Measurements from ENCODE around the gene MED12L.

Gene MED12L, protein sequence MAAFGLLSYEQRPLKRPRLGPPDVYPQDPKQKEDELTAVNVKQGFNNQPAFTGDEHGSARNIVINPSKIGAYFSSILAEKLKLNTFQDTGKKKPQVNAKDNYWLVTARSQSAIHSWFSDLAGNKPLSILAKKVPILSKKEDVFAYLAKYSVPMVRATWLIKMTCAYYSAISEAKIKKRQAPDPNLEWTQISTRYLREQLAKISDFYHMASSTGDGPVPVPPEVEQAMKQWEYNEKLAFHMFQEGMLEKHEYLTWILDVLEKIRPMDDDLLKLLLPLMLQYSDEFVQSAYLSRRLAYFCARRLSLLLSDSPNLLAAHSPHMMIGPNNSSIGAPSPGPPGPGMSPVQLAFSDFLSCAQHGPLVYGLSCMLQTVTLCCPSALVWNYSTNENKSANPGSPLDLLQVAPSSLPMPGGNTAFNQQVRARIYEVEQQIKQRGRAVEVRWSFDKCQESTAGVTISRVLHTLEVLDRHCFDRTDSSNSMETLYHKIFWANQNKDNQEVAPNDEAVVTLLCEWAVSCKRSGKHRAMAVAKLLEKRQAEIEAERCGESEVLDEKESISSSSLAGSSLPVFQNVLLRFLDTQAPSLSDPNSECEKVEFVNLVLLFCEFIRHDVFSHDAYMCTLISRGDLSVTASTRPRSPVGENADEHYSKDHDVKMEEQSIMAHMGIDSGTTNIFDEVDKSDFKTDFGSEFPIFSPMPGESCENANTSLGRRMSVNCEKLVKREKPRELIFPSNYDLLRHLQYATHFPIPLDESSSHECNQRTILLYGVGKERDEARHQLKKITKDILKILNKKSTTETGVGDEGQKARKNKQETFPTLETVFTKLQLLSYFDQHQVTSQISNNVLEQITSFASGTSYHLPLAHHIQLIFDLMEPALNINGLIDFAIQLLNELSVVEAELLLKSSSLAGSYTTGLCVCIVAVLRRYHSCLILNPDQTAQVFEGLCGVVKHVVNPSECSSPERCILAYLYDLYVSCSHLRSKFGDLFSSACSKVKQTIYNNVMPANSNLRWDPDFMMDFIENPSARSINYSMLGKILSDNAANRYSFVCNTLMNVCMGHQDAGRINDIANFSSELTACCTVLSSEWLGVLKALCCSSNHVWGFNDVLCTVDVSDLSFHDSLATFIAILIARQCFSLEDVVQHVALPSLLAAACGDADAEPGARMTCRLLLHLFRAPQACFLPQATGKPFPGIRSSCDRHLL (N-terminal part only)

DNA sequence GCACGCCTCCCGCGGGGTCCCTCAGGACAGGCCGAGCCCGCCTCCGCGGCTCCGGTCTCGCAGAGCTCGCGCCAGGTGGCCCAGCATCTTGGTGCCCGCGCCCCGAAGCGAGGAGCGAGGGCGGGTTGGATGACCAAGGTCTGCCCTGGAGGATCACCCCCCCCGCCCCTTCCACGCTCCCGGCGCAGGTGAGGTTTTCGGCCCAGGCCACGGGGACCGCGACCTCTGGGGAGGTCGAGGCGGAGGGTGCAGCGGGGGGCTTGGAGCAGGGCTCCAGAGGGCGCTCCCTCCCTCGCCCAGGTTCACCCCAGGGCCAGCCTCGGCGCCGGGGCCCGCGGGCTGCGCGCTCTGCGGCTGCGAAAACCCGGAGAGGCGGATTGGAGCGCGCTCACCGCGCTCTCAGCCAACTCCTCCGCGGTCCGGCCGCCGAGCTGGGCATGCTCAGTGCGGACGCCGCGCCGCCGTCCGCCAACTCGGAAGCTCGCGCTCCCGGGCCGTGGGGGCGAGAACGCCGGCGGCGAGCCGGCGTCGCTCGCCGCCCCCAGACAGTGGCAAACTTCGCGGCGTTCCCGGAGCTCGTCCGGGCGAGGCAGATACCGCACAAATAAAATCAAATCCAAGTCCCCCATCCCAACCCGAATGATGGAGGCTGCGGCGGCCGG, at the start of gene MED12L:
Gene MED12L, plus strand, starts transcription at position 438 of the 662 bp plus-strand sequence. CDS start 1,263 bp downstream, outside the sequence.
- no peak within 1 kb of the TSS for H3K27ac ChIP-seq (ENCODE audit: low read depth, low read length)

GRCh38 chr3:151037746-151038477, 47.6 kb upstream of the MED12L start:
- Histone ChIP-seq H3K27ac (ENCODE audit: low read depth, low read length) (no peak overlapping the region), H3K9ac (ENCODE audit: low read length in 5 of 5) (no peak overlapping the region), H3K27me3 (ENCODE audit: control insufficient read depth in 5 of 5, insufficient read depth in 4 of 5, low read length in 5 of 5) (no peaks in the 10 kb centered on the region), H3K4me1 (ENCODE audit: control insufficient read depth in 5 of 5, insufficient read depth in 5 of 5, low read length in 5 of 5) (no peaks in the 10 kb centered on the region), H3K36me3 (ENCODE audit: control insufficient read depth in 5 of 5, insufficient read depth in 5 of 5, low read length in 5 of 5) (no peaks in the 10 kb centered on the region), H3K4me3 (ENCODE audit: low read depth in 1 of 5, low read length in 5 of 5) (no peak overlapping the region), H3K9me3 (ENCODE audit: control insufficient read depth in 5 of 5, low read length in 5 of 5) (no peaks in the 10 kb centered on the region)

More for the DNA sequence above, at the start of gene MED12L:
- Histone ChIP-seq H3K4me3 (ENCODE audit: low read depth in 1 of 5, low read length in 5 of 5) (peak within 1 kb of the TSS in 4 of 5 donors; percentile 55 to 74 (median 65)), H3K4me1 (ENCODE audit: control insufficient read depth in 5 of 5, insufficient read depth in 5 of 5, low read length in 5 of 5) (peaks cover 0 to 28% (median 26%) of the 10 kb centered on the region in 5 donors), H3K27me3 (ENCODE audit: control insufficient read depth in 5 of 5, insufficient read depth in 4 of 5, low read length in 5 of 5) (peaks cover 6 to 23% (median 16%) of the 10 kb centered on the region in 5 donors), H3K9ac (ENCODE audit: low read length in 5 of 5) (peak within 1 kb of the TSS in 1 of 5 donors; percentile 30), H3K9me3 (ENCODE audit: control insufficient read depth in 5 of 5, low read length in 5 of 5) (no peaks in the 10 kb centered on the region), H3K36me3 (ENCODE audit: control insufficient read depth in 5 of 5, insufficient read depth in 5 of 5, low read length in 5 of 5) (no peaks in the 10 kb centered on the region)

- Histone ChIP-seq H3K9me3 (ENCODE audit: control insufficient read depth in 5 of 5, low read length in 5 of 5) (no peaks in the 10 kb centered on the region), H3K27ac (ENCODE audit: low read depth, low read length) (no peak overlapping the region), H3K4me1 (ENCODE audit: control insufficient read depth in 5 of 5, insufficient read depth in 5 of 5, low read length in 5 of 5) (no peaks in the 10 kb centered on the region), H3K9ac (ENCODE audit: low read length in 5 of 5) (no peak overlapping the region), H3K27me3 (ENCODE audit: control insufficient read depth in 5 of 5, insufficient read depth in 4 of 5, low read length in 5 of 5) (no peaks in the 10 kb centered on the region), H3K36me3 (ENCODE audit: control insufficient read depth in 5 of 5, insufficient read depth in 5 of 5, low read length in 5 of 5) (no peaks in the 10 kb centered on the region), H3K4me3 (ENCODE audit: low read depth in 1 of 5, low read length in 5 of 5) (no peak overlapping the region)
Observed at GRCh38 chr3:151044706-151045105, 40.8 kb upstream of the MED12L start.

DNA sequence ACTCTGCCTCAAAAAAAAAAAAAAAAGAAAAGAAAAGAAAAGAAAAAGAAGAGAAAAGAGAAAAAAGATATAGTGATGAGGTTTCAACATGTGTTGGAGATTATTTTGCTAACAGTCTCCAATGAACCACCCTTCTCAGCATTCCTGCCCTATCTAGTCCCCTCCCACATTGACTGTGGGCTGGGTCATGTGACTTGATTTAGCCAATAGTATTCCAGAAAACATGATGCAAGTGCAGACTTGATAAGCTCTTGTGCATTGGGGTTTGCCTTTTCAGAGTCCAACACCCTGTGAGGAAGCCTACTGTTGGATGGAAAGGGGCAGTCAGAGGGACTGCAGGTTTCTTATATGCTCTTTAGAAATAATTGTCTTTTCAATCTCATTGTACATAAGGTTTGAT, 37.8 kb upstream of the MED12L start:
- H3K9me3 ChIP-seq (ENCODE audit: control insufficient read depth in 5 of 5, low read length in 5 of 5) = no peaks in the 10 kb centered on the region
- H3K36me3 ChIP-seq (ENCODE audit: control insufficient read depth in 5 of 5, insufficient read depth in 5 of 5, low read length in 5 of 5) = no peaks in the 10 kb centered on the region
- H3K27ac ChIP-seq (ENCODE audit: low read depth, low read length) = no peak overlapping the region
- H3K27me3 ChIP-seq (ENCODE audit: control insufficient read depth in 5 of 5, insufficient read depth in 4 of 5, low read length in 5 of 5) = no peaks in the 10 kb centered on the region
- H3K9ac ChIP-seq (ENCODE audit: low read length in 5 of 5) = no peak overlapping the region
- no peak overlapping the region for H3K4me3 ChIP-seq (ENCODE audit: low read depth in 1 of 5, low read length in 5 of 5)
- no peaks in the 10 kb centered on the region for H3K4me1 ChIP-seq (ENCODE audit: control insufficient read depth in 5 of 5, insufficient read depth in 5 of 5, low read length in 5 of 5)

GRCh38 chr3:151051533-151051932, 33.9 kb upstream of the MED12L start:
- H3K9ac ChIP-seq (ENCODE audit: low read length in 5 of 5) = no peak overlapping the region
- no peaks in the 10 kb centered on the region for H3K9me3 ChIP-seq (ENCODE audit: control insufficient read depth in 5 of 5, low read length in 5 of 5)
- H3K4me3 ChIP-seq (ENCODE audit: low read depth in 1 of 5, low read length in 5 of 5) = no peak overlapping the region
- no peak overlapping the region for H3K27ac ChIP-seq (ENCODE audit: low read depth, low read length)
- H3K36me3 ChIP-seq (ENCODE audit: control insufficient read depth in 5 of 5, insufficient read depth in 5 of 5, low read length in 5 of 5) = no peaks in the 10 kb centered on the region
- H3K4me1 ChIP-seq (ENCODE audit: control insufficient read depth in 5 of 5, insufficient read depth in 5 of 5, low read length in 5 of 5) = no peaks in the 10 kb centered on the region
- H3K27me3 ChIP-seq (ENCODE audit: control insufficient read depth in 5 of 5, insufficient read depth in 4 of 5, low read length in 5 of 5) = no peaks in the 10 kb centered on the region

DNA sequence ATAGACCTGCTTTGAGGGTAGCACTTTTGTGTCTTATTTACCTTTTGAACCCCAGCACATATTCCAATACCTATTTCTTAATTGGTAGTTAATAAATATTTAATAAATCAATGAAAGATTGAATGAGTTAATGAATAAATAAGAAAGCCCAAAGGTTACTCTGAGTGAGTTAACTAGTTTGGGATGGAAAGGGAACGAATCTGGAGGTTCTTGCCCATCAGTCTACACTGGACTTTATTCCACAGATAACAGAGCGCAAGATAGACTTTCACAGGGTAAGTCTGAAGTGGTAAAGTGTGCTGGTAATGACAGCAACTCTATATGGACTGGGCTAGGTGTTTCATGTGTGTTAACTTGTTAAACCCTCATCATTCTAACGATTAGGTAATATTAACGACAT, 33.1 kb upstream of the MED12L start:
- Histone ChIP-seq H3K27ac (ENCODE audit: low read depth, low read length) (no peak overlapping the region), H3K4me3 (ENCODE audit: low read depth in 1 of 5, low read length in 5 of 5) (no peak overlapping the region), H3K9me3 (ENCODE audit: control insufficient read depth in 5 of 5, low read length in 5 of 5) (no peaks in the 10 kb centered on the region), H3K27me3 (ENCODE audit: control insufficient read depth in 5 of 5, insufficient read depth in 4 of 5, low read length in 5 of 5) (no peaks in the 10 kb centered on the region), H3K4me1 (ENCODE audit: control insufficient read depth in 5 of 5, insufficient read depth in 5 of 5, low read length in 5 of 5) (no peaks in the 10 kb centered on the region), H3K9ac (ENCODE audit: low read length in 5 of 5) (no peak overlapping the region), H3K36me3 (ENCODE audit: control insufficient read depth in 5 of 5, insufficient read depth in 5 of 5, low read length in 5 of 5) (no peaks in the 10 kb centered on the region)

DNA sequence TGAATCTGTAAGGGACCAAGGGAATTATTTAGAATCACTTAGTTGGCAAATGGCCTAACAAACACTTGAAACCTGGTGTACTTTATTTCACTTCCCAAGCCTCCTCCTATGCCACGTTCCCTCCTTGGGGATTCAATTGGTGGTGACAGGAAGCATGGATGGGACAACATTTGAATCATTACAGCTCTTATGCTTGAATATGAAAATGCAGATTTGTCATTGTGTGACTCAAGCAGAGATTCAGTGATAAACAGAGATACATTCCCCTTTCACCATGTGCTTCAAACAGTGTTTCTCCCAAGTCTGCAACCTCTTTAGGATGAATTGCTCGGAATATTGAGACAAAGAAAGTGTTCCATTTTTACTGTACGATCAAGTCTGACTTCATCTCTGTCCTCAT, 32.7 kb upstream of the MED12L start:
- Histone ChIP-seq H3K27me3 (ENCODE audit: control insufficient read depth in 5 of 5, insufficient read depth in 4 of 5, low read length in 5 of 5) (no peaks in the 10 kb centered on the region), H3K36me3 (ENCODE audit: control insufficient read depth in 5 of 5, insufficient read depth in 5 of 5, low read length in 5 of 5) (no peaks in the 10 kb centered on the region), H3K4me1 (ENCODE audit: control insufficient read depth in 5 of 5, insufficient read depth in 5 of 5, low read length in 5 of 5) (no peaks in the 10 kb centered on the region), H3K9me3 (ENCODE audit: control insufficient read depth in 5 of 5, low read length in 5 of 5) (no peaks in the 10 kb centered on the region), H3K9ac (ENCODE audit: low read length in 5 of 5) (no peak overlapping the region), H3K4me3 (ENCODE audit: low read depth in 1 of 5, low read length in 5 of 5) (no peak overlapping the region), H3K27ac (ENCODE audit: low read depth, low read length) (no peak overlapping the region)

DNA sequence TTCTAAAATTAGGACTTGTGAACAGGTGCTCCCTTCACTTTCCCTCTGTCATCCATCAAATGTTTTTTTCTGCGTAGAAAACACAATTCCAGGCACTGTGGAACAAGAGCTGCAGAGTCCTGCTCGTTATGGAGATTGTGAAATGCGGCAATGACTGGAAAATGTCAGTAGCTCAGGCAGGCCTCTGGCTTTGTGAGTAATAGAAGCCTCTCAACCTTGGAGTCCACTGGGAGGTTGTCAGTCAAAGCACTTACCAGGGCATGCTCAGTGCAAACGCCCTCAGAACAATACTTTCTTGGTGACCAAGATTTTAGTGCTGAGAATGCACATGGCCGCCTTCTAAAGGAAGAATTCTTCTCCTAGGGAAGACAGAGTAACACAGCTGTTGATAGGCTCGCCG, 26.7 kb upstream of the MED12L start:
- Histone ChIP-seq H3K4me1 (ENCODE audit: control insufficient read depth in 5 of 5, insufficient read depth in 5 of 5, low read length in 5 of 5) (no peaks in the 10 kb centered on the region), H3K36me3 (ENCODE audit: control insufficient read depth in 5 of 5, insufficient read depth in 5 of 5, low read length in 5 of 5) (no peaks in the 10 kb centered on the region), H3K9ac (ENCODE audit: low read length in 5 of 5) (no peak overlapping the region), H3K9me3 (ENCODE audit: control insufficient read depth in 5 of 5, low read length in 5 of 5) (no peaks in the 10 kb centered on the region), H3K4me3 (ENCODE audit: low read depth in 1 of 5, low read length in 5 of 5) (no peak overlapping the region), H3K27ac (ENCODE audit: low read depth, low read length) (no peak overlapping the region), H3K27me3 (ENCODE audit: control insufficient read depth in 5 of 5, insufficient read depth in 4 of 5, low read length in 5 of 5) (no peaks in the 10 kb centered on the region)

DNA sequence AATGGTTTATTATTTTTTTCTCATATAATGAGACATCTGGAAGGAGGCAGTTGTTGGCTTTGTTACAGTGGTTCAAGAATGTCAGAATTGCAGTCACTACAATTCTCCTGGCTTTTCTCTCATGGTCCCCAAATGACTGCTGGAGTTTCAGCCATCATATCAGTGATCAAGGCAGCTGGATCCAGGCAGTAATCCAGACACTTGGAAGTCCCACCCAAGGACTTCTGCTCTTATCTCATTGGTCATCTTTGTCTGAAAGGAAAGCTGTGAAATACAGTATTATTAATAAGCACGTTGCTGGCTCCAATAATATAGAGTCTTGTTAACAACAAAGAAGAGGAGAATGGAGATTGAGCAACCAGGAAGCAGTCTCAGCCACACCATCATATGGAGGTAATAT, 22.9 kb upstream of the MED12L start:
- no peak overlapping the region for H3K27ac ChIP-seq (ENCODE audit: low read depth, low read length)
- H3K4me1 ChIP-seq (ENCODE audit: control insufficient read depth in 5 of 5, insufficient read depth in 5 of 5, low read length in 5 of 5) = no peaks in the 10 kb centered on the region
- no peaks in the 10 kb centered on the region for H3K9me3 ChIP-seq (ENCODE audit: control insufficient read depth in 5 of 5, low read length in 5 of 5)
- H3K36me3 ChIP-seq (ENCODE audit: control insufficient read depth in 5 of 5, insufficient read depth in 5 of 5, low read length in 5 of 5) = no peaks in the 10 kb centered on the region
- no peak overlapping the region for H3K9ac ChIP-seq (ENCODE audit: low read length in 5 of 5)
- H3K27me3 ChIP-seq (ENCODE audit: control insufficient read depth in 5 of 5, insufficient read depth in 4 of 5, low read length in 5 of 5) = peaks cover 0 to 4% (median 0%) of the 10 kb centered on the region in 5 donors
- no peak overlapping the region for H3K4me3 ChIP-seq (ENCODE audit: low read depth in 1 of 5, low read length in 5 of 5)

Data from subcutaneous abdominal adipose tissue (tissue), 5 donors.